K562 (cell line): ENCODE results near the gene UMAD1.

Experiments used
- CTCF ChIP-seq, 3 experiments: IDR thresholded peaks in 2 of 3; conservative IDR thresholded peaks in 1 of 3; 2 replicates each; pipeline ENCODE4 v1.5.1; 2011 to 2012; ENCODE audit warnings: low read length in 3 of 3, mild to moderate bottlenecking in 3 of 3, control low read depth in 2 of 3, improper control_type of control experiment in 1 of 3, inconsistent platforms in 1 of 3, low read depth in 1 of 3, mixed read lengths in 1 of 3, moderate library complexity in 1 of 3; ENCODE audit not compliant: insufficient read depth in 2 of 3
- EZH2 ChIP-seq: IDR thresholded peaks from 2 replicates; pipeline ENCODE4 v1.6.1; 2012; ENCODE audit warnings: low read depth, mild to moderate bottlenecking, inconsistent platforms, low read length, borderline replicate concordance
- LCOR ChIP-seq: sonication (generic); formaldehyde crosslinking; IDR thresholded peaks from 2 replicates; pipeline ENCODE4 v1.8.0; 2022; ENCODE audit warnings: mild to moderate bottlenecking, missing genetic modification reagents
- MYC ChIP-seq, 2 experiments: fragments of 250-450 bp in 1 of 2; sonication (Bioruptor Pico) in 1 of 2; IDR thresholded peaks; 2 replicates each; pipeline versions ENCODE4 v1.5.1 to v1.6.1; 2012 to 2021; ENCODE audit warnings: low read depth in 2 of 2, borderline replicate concordance in 1 of 2, improper control_type of control experiment in 1 of 2, low read length in 1 of 2, mild to moderate bottlenecking in 1 of 2, moderate library complexity in 1 of 2
- POLR2A ChIP-seq: fragments of 450-650 bp; conservative IDR thresholded peaks from 2 replicates; pipeline ENCODE4 v1.6.1; 2016
- TEAD2 ChIP-seq: fragments of 450-650 bp; IDR thresholded peaks from 2 replicates; pipeline ENCODE4 v1.6.1; 2016; ENCODE audit warnings: missing genetic modification characterization, control low read depth, missing compliant biosample characterization

GRCh38 chr7:7889791-7890568 is 249.4 kb downstream of the UMAD1 start:
- TF ChIP-seq EZH2 (no peak), TEAD2 (tag) (no peak), MYC (IDR thresholded peaks at IDR 0.05; ENCODE audit: low read depth, low read length) (no peak), MYC (CRISPR knock-in tag; IDR thresholded peaks at IDR 0.05; ENCODE audit: borderline replicate concordance, low read depth) (no peak), POLR2A (no peak), LCOR (CRISPR knock-in tag) (no peak), CTCF (IDR thresholded peaks at IDR 0.05 in 2 of 3, conservative IDR thresholded peaks at IDR 0.05 in 1 of 3; ENCODE audit: insufficient read depth in 2 of 3, low read depth in 1 of 3, low read length in 3 of 3) (peak; percentile 16 to 45 (median 36); a peak in 3 of 6 replicates)
